ENCODE results near the gene DYNC1H1. TPM values are rescaled to one million over a fixed set of nuclear protein-coding genes. Genes with fewer than 3 reads are reported as not detected.

The DYNC1H1 gene
- total and polyA plus RNA-seq, 2 experiments from 2014 or later = 179 to 635 TPM

GRCh38 chr14:102019006-102019540, 54.7 kb downstream of the DYNC1H1 start (continued):
- TF ChIP-seq, protein P1, sequence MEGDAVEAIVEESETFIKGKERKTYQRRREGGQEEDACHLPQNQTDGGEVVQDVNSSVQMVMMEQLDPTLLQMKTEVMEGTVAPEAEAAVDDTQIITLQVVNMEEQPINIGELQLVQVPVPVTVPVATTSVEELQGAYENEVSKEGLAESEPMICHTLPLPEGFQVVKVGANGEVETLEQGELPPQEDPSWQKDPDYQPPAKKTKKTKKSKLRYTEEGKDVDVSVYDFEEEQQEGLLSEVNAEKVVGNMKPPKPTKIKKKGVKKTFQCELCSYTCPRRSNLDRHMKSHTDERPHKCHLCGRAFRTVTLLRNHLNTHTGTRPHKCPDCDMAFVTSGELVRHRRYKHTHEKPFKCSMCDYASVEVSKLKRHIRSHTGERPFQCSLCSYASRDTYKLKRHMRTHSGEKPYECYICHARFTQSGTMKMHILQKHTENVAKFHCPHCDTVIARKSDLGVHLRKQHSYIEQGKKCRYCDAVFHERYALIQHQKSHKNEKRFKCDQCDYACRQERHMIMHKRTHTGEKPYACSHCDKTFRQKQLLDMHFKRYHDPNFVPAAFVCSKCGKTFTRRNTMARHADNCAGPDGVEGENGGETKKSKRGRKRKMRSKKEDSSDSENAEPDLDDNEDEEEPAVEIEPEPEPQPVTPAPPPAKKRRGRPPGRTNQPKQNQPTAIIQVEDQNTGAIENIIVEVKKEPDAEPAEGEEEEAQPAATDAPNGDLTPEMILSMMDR (conservative IDR thresholded peaks at IDR 0.05; ENCODE audit: low read depth in 2 of 2) = no peak
- TF ChIP-seq ETS1 (IDR thresholded peaks at IDR 0.05) (no peak), POLR2AphosphoS5 (IDR thresholded peaks at IDR 0.05; ENCODE audit: low read depth) (no peak), CREB1 (CRISPR knock-in tag; IDR thresholded peaks at IDR 0.05; ENCODE audit: low read depth) (no peak)

- H3K9me3 Mint-ChIP-seq = no peaks in the 10 kb centered on the region
- no peak for DNase-seq (ENCODE audit: low spot score)
- Histone ChIP-seq H3K4me1 (ENCODE audit: insufficient read depth) (no peaks in the 10 kb centered on the region), H3K79me2 (replicated peaks; ENCODE audit: insufficient read depth) (no peaks in the 10 kb centered on the region), H3K9me2 (ENCODE audit: insufficient read depth) (no peaks in the 10 kb centered on the region), H3K27ac (ENCODE audit: low read depth) (no peak overlapping the region), H3F3A (replicated peaks; ENCODE audit: low read depth) (0 out of 2 replicates have a peak, but pooled peaks cover 22% of the 10 kb centered on the region), H3K27me3 (ENCODE audit: insufficient read depth) (no peaks in the 10 kb centered on the region), H2AFZ (no peak overlapping the region), H4K20me1 (replicated peaks; ENCODE audit: insufficient read depth) (peaks cover 11% of the 10 kb centered on the region), H3K4me2 (no peak overlapping the region), H3K36me3 (ENCODE audit: insufficient read depth) (peaks cover 76% of the 10 kb centered on the region), H3K4me3 (no peak overlapping the region)
- H3K36me3 Mint-ChIP-seq (ENCODE audit: low read depth) = peaks cover 93% of the 10 kb centered on the region
- H3K4me1 Mint-ChIP-seq = no peaks in the 10 kb centered on the region
- no peak overlapping the region for H3K27ac Mint-ChIP-seq
- peaks cover 8% of the 10 kb centered on the region for H3K27me3 Mint-ChIP-seq (ENCODE audit: insufficient read depth, low read depth, poor library complexity)
- no peak overlapping the region for H3K4me3 Mint-ChIP-seq
- no peak for ATAC-seq
- TF ChIP-seq STAT1 (IDR thresholded peaks at IDR 0.05; ENCODE audit: unreplicated experiment) = no peak
- TF ChIP-seq NANOG (IDR thresholded peaks at IDR 0.05; ENCODE audit: borderline replicate concordance) = no peak
- no peak for TF ChIP-seq ZNF331 (CRISPR knock-in tag; IDR thresholded peaks at IDR 0.05; ENCODE audit: low read depth)
- TF ChIP-seq, protein P2, sequence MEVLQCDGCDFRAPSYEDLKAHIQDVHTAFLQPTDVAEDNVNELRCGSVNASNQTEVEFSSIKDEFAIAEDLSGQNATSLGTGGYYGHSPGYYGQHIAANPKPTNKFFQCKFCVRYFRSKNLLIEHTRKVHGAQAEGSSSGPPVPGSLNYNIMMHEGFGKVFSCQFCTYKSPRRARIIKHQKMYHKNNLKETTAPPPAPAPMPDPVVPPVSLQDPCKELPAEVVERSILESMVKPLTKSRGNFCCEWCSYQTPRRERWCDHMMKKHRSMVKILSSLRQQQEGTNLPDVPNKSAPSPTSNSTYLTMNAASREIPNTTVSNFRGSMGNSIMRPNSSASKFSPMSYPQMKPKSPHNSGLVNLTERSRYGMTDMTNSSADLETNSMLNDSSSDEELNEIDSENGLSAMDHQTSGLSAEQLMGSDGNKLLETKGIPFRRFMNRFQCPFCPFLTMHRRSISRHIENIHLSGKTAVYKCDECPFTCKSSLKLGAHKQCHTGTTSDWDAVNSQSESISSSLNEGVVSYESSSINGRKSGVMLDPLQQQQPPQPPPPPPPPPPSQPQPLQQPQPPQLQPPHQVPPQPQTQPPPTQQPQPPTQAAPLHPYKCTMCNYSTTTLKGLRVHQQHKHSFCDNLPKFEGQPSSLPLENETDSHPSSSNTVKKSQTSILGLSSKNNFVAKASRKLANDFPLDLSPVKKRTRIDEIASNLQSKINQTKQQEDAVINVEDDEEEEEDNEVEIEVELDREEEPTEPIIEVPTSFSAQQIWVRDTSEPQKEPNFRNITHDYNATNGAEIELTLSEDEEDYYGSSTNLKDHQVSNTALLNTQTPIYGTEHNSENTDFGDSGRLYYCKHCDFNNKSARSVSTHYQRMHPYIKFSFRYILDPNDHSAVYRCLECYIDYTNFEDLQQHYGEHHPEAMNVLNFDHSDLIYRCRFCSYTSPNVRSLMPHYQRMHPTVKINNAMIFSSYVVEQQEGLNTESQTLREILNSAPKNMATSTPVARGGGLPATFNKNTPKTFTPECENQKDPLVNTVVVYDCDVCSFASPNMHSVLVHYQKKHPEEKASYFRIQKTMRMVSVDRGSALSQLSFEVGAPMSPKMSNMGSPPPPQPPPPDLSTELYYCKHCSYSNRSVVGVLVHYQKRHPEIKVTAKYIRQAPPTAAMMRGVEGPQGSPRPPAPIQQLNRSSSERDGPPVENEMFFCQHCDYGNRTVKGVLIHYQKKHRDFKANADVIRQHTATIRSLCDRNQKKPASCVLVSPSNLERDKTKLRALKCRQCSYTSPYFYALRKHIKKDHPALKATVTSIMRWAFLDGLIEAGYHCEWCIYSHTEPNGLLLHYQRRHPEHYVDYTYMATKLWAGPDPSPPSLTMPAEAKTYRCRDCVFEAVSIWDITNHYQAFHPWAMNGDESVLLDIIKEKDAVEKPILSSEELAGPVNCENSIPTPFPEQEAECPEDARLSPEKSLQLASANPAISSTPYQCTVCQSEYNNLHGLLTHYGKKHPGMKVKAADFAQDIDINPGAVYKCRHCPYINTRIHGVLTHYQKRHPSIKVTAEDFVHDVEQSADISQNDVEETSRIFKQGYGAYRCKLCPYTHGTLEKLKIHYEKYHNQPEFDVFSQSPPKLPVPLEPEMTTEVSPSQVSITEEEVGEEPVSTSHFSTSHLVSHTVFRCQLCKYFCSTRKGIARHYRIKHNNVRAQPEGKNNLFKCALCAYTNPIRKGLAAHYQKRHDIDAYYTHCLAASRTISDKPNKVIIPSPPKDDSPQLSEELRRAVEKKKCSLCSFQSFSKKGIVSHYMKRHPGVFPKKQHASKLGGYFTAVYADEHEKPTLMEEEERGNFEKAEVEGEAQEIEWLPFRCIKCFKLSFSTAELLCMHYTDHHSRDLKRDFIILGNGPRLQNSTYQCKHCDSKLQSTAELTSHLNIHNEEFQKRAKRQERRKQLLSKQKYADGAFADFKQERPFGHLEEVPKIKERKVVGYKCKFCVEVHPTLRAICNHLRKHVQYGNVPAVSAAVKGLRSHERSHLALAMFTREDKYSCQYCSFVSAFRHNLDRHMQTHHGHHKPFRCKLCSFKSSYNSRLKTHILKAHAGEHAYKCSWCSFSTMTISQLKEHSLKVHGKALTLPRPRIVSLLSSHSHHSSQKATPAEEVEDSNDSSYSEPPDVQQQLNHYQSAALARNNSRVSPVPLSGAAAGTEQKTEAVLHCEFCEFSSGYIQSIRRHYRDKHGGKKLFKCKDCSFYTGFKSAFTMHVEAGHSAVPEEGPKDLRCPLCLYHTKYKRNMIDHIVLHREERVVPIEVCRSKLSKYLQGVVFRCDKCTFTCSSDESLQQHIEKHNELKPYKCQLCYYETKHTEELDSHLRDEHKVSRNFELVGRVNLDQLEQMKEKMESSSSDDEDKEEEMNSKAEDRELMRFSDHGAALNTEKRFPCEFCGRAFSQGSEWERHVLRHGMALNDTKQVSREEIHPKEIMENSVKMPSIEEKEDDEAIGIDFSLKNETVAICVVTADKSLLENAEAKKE (CRISPR knock-in tag; IDR thresholded peaks at IDR 0.05) = no peak
- TF ChIP-seq, protein P3, sequence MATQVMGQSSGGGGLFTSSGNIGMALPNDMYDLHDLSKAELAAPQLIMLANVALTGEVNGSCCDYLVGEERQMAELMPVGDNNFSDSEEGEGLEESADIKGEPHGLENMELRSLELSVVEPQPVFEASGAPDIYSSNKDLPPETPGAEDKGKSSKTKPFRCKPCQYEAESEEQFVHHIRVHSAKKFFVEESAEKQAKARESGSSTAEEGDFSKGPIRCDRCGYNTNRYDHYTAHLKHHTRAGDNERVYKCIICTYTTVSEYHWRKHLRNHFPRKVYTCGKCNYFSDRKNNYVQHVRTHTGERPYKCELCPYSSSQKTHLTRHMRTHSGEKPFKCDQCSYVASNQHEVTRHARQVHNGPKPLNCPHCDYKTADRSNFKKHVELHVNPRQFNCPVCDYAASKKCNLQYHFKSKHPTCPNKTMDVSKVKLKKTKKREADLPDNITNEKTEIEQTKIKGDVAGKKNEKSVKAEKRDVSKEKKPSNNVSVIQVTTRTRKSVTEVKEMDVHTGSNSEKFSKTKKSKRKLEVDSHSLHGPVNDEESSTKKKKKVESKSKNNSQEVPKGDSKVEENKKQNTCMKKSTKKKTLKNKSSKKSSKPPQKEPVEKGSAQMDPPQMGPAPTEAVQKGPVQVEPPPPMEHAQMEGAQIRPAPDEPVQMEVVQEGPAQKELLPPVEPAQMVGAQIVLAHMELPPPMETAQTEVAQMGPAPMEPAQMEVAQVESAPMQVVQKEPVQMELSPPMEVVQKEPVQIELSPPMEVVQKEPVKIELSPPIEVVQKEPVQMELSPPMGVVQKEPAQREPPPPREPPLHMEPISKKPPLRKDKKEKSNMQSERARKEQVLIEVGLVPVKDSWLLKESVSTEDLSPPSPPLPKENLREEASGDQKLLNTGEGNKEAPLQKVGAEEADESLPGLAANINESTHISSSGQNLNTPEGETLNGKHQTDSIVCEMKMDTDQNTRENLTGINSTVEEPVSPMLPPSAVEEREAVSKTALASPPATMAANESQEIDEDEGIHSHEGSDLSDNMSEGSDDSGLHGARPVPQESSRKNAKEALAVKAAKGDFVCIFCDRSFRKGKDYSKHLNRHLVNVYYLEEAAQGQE (IDR thresholded peaks at IDR 0.05; ENCODE audit: unreplicated experiment) = no peak
- no peak for TF ChIP-seq JUNB (IDR thresholded peaks at IDR 0.05; ENCODE audit: unreplicated experiment)
- no peak for TF ChIP-seq POLR2AphosphoS5 (IDR thresholded peaks at IDR 0.05; ENCODE audit: low read depth)
- TF ChIP-seq ZNF114 (CRISPR knock-in tag; IDR thresholded peaks at IDR 0.05) = no peak
Measured at GRCh38 chr14:102020058-102020971, 55.9 kb downstream of the DYNC1H1 start.
